PFSK-1 (cell line): Measurements from ENCODE around the gene WDR4.

Source experiments
- POLR2AphosphoS5 ChIP-seq: IDR thresholded peaks from 2 replicates; pipeline ENCODE4 v1.6.1; 2012; ENCODE audit warnings: low read depth, mild to moderate bottlenecking, control low read depth, low read length, moderate library complexity
- REST ChIP-seq, 2 experiments: IDR thresholded peaks; 2 replicates each; pipeline versions ENCODE4 v1.6.1 to v1.8.0; 2011 to 2012; ENCODE audit warnings: low read depth in 2 of 2, low read length in 2 of 2, control low read depth in 1 of 2, inconsistent platforms in 1 of 2, mild to moderate bottlenecking in 1 of 2, moderate library complexity in 1 of 2; ENCODE audit not compliant: insufficient read depth in 1 of 2
- SIN3A ChIP-seq: IDR thresholded peaks from 2 replicates; pipeline ENCODE4 v1.6.1; 2012; ENCODE audit warnings: mild to moderate bottlenecking, low read length, moderate library complexity, borderline replicate concordance; ENCODE audit not compliant: insufficient read depth

DNA sequence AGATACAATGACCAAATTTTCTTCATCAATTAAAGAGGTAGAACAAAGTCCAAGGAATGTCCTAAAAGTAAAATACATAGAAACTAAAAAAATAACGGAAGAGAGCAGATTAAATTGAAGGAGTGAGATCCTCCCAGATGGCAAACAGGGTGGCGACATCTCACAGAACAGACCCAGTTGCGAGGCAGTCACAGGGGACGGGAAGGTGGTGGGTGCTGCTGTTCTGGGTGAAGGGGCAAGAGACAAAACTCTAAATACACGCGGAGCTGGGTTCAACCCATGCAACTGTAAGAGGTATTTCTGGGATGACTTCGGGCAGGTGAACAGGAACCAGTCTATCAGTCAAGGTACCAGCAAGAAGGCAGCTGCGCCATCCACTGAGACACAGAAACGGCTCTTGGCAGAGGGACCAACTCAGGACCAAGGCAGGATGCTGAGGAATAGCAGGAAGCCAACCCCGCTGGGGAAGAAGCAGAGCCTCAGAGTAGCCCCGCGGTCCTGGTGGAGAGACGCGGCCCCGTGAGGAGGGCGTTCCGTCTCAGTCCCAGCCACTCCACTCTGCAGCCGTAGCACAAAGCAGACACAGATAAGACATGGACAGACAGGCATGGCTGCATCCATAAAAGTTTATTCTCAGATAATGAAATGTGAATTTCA, 32.2 kb downstream of the WDR4 start:
- TF ChIP-seq REST (IDR thresholded peaks at IDR 0.05; ENCODE audit: insufficient read depth in 1 of 2, low read depth in 2 of 2, low read length in 2 of 2) = no peak
- TF ChIP-seq POLR2AphosphoS5 = no peak
- TF ChIP-seq SIN3A = no peak
